Spleen (tissue), 7 donors: ENCODE measurements around the gene SLC26A9.

Experiments used
- CTCF ChIP-seq, 11 experiments: fragments of 200-600 bp in 7 of 11; fragments of 450-650 bp in 4 of 11; sonication (generic) in 4 of 11; IDR thresholded peaks in 8 of 11; conservative IDR thresholded peaks in 3 of 11; 1 replicate in 7 of 11; 2 replicates in 4 of 11; pipeline versions ENCODE4 v1.4.0 to v1.8.0; 2016 to 2021; ENCODE audit warnings: antibody characterized with exemption in 11 of 11, inconsistent platforms in 4 of 11, mild to moderate bottlenecking in 1 of 11
- POLR2A ChIP-seq, 3 donors: fragments of 450-650 bp; IDR thresholded peaks; one replicate each; pipeline ENCODE4 v1.5.1; 2017; ENCODE audit warnings: antibody characterized with exemption in 3 of 3, mild to moderate bottlenecking in 1 of 3
- donor health status: DM: no; HTN: no; CAD: no; lungs with moderate emphysema.
- donor health status: DM: no; HTN: no; CAD: no.
- donor health status: DM: no; HTN: no; CAD: no.

GRCh38 chr1:205947024-205947423 is 3.8 kb upstream of the SLC26A9 start:
- TF ChIP-seq POLR2A (IDR thresholded peaks at IDR 0.05) (no peak), CTCF (IDR thresholded peaks at IDR 0.05 in 8 of 11, conservative IDR thresholded peaks at IDR 0.05 in 3 of 11) (no peak)
